HepG2 (cell line): ENCODE results near the gene FSD2. TPM values are rescaled to one million over a fixed set of nuclear protein-coding genes. Genes with fewer than 3 reads are reported as not detected.

ENCODE experiments used
- ATAC-seq: fragments of 200-7000 bp; cut with Tn5 transposase; 3 replicates; pipeline ENCODE4 v1.9.1; 2020; ENCODE audit warnings: mild to moderate bottlenecking, moderate library complexity
- BruUV-seq: library from RNA; stranded (reverse); fragments of 400-500 nt; replicated peaks from 2 replicates; lab custom pipeline; 2021; lab: Mats Ljungman, UMichigan
- CTCF ChIA-PET: fragments of 300-600 bp; formaldehyde crosslinking; extraction: SDS; loops from one replicate; lab custom pipeline; 2021; ENCODE audit warnings: low total read pairs, inconsistent platforms, low intra/inter-chr PET ratio; lab: Yijun Ruan, JAX
- POLR2A ChIA-PET: fragments of 350-600 bp; sonication (Branson Sonifier 250); formaldehyde crosslinking; loops from one replicate; lab custom pipeline; 2020; ENCODE audit warnings: antibody characterized with exemption, inconsistent platforms; lab: Yijun Ruan, JAX
- DNase-seq: peaks from one replicate; pipeline ENCODE4 v3.0.0-alpha.2; 2015; ENCODE audit warnings: low spot score
- FAIRE-seq: peaks from 3 replicates; lab custom pipeline; 2011; peaks lifted over from hg19 to GRCh38; lab: Jason Lieb, UNC
- H2AFZ ChIP-seq: one replicate; pipeline ENCODE4 v1.6.1; 2011; ENCODE audit warnings: low read length, inconsistent platforms
- H3K27ac ChIP-seq: fragments of 300-600 bp; 3 replicates; pipeline ENCODE4 v1.8.0; 2011; ENCODE audit warnings: mixed run types, mild to moderate bottlenecking, mixed read lengths, low read length, inconsistent platforms; ENCODE audit not compliant: insufficient read depth; ENCODE audit errors: extremely low read length
- H3K27me3 ChIP-seq, 2 experiments: fragments of 200-600 bp in 1 of 2; 2 replicates in 1 of 2; 3 replicates in 1 of 2; pipeline versions ENCODE4 v1.6.0 to v1.8.0; 2011; ENCODE audit warnings: low read length in 2 of 2, mild to moderate bottlenecking in 2 of 2, moderate library complexity in 2 of 2, inconsistent platforms in 1 of 2; ENCODE audit not compliant: insufficient read depth in 2 of 2, control insufficient read depth in 1 of 2
- H3K36me3 ChIP-seq, 2 experiments: fragments of 200-600 bp in 1 of 2; replicated peaks in 1 of 2; 2 replicates in 1 of 2; 3 replicates in 1 of 2; pipeline versions ENCODE4 v1.5.1 to v1.8.0; 2011; ENCODE audit warnings: low read length in 2 of 2, inconsistent platforms in 1 of 2; ENCODE audit not compliant: insufficient read depth in 2 of 2, control insufficient read depth in 1 of 2
- H3K4me1 ChIP-seq: 2 replicates; pipeline ENCODE4 v1.5.1; 2012; ENCODE audit warnings: low read length, inconsistent platforms; ENCODE audit not compliant: insufficient read depth
- H3K4me2 ChIP-seq: 2 replicates; pipeline ENCODE4 v1.6.0; 2011; ENCODE audit warnings: low read depth, low read length, inconsistent platforms
- H3K4me3 ChIP-seq, 3 experiments: fragments of 200-600 bp in 1 of 3; sonication (generic), shearing (Covaris generic) in 1 of 3; replicated peaks in 1 of 3; 2 replicates each; pipeline ENCODE4 v1.5.1; 2011 to 2016; ENCODE audit warnings: low read length in 3 of 3, inconsistent platforms in 2 of 3, low read depth in 2 of 3, mild to moderate bottlenecking in 2 of 3, control low read depth in 1 of 3, mixed read lengths in 1 of 3; ENCODE audit not compliant: insufficient read depth in 1 of 3
- H3K79me2 ChIP-seq: one replicate; pipeline ENCODE4 v1.6.1; 2011; ENCODE audit warnings: low read length, inconsistent platforms; ENCODE audit not compliant: insufficient read depth
- H3K9ac ChIP-seq: 2 replicates; pipeline ENCODE4 v1.6.0; 2011; ENCODE audit warnings: mild to moderate bottlenecking, low read depth, low read length, inconsistent platforms; ENCODE audit not compliant: insufficient read depth
- H3K9me3 ChIP-seq: 2 replicates; pipeline ENCODE4 v1.5.1; 2012; ENCODE audit warnings: mild to moderate bottlenecking, low read length
- H4K20me1 ChIP-seq: 2 replicates; pipeline ENCODE4 v1.6.0; 2011; ENCODE audit warnings: inconsistent platforms, mild to moderate bottlenecking, low read length, moderate library complexity; ENCODE audit not compliant: insufficient read depth
- AGO2 ChIP-seq: fragments of 200-400 bp; formaldehyde crosslinking; optimal IDR thresholded peaks from 2 replicates; pipeline ENCODE3; 2017; ENCODE audit warnings: mild to moderate bottlenecking, low read depth, low read length, moderate library complexity
- CBX1 ChIP-seq: IDR thresholded peaks from one replicate; pipeline ENCODE4 v1.6.1; 2016; ENCODE audit warnings: antibody characterized with exemption, low read depth
- HHEX ChIP-seq: IDR thresholded peaks from 2 replicates; pipeline ENCODE4 v1.6.1; 2016; ENCODE audit warnings: control low read depth
- HINFP ChIP-seq: sonication (generic); formaldehyde crosslinking; IDR thresholded peaks from 2 replicates; pipeline ENCODE4 v1.4.0; 2020; ENCODE audit warnings: low read depth, mild to moderate bottlenecking, missing genetic modification reagents
- HNRNPK ChIP-seq: fragments of 200-400 bp; formaldehyde crosslinking; IDR thresholded peaks from 2 replicates; pipeline ENCODE4 v1.6.1; 2018; ENCODE audit warnings: low read length, low read depth, moderate library complexity, mild to moderate bottlenecking; ENCODE audit not compliant: poor library complexity, severe bottlenecking
- NFIC ChIP-seq: IDR thresholded peaks from 2 replicates; pipeline ENCODE4 v1.6.1; 2012; ENCODE audit warnings: mild to moderate bottlenecking, low read length, inconsistent platforms
- SALL1 ChIP-seq: sonication (generic); formaldehyde crosslinking; IDR thresholded peaks from 2 replicates; pipeline ENCODE4 v1.8.0; 2022; ENCODE audit warnings: mild to moderate bottlenecking, missing genetic modification reagents
- ZBED4 ChIP-seq: sonication (generic); formaldehyde crosslinking; IDR thresholded peaks from 2 replicates; pipeline ENCODE4 v1.4.0; 2020; ENCODE audit warnings: missing genetic modification reagents, borderline replicate concordance
- ZNF138 ChIP-seq: sonication (generic); formaldehyde crosslinking; IDR thresholded peaks from 2 replicates; pipeline ENCODE4 v1.5.0; 2020; ENCODE audit warnings: mild to moderate bottlenecking, low read depth, missing genetic modification reagents
- ZNF335 ChIP-seq: sonication (generic); formaldehyde crosslinking; IDR thresholded peaks from 2 replicates; pipeline ENCODE4 v1.4.0; 2020; ENCODE audit warnings: missing genetic modification reagents
- ZNF543 ChIP-seq: sonication (generic); formaldehyde crosslinking; IDR thresholded peaks from 2 replicates; pipeline ENCODE4 v1.4.0; 2020; ENCODE audit warnings: mild to moderate bottlenecking, missing genetic modification reagents
- ZNF747 ChIP-seq: sonication (generic); formaldehyde crosslinking; IDR thresholded peaks from 2 replicates; pipeline ENCODE4 v1.8.1; 2023; ENCODE audit warnings: missing genetic modification reagents, mild to moderate bottlenecking, borderline replicate concordance
- WGBS: methylation state at CpG from one replicate; pipeline ENCODE4 v1.1.6; 2017; ENCODE audit warnings: low lambda C conversion rate; 5-methylcytosine and 5-hydroxymethylcytosine counted together
- in situ Hi-C: cut with HindIII; loops from 2 replicates; pipeline ENCODE4 v1.10.0; 2017; ENCODE audit warnings: low pct_unique_long_range_greater_than_20kb; ENCODE audit not compliant: extremely low pct_ligation_motif_present
- intact Hi-C: fragments of 100-400 bp; cut with micrococcal nuclease; formaldehyde crosslinking; loops from one replicate; pipeline ENCODE4 v1.10.0; 2022; ENCODE audit not compliant: unreplicated experiment
- polyA plus RNA-seq, 8 experiments: library from polyadenylated mRNA; depleted of rRNA in 3 of 8; stranded (reverse) in 7 of 8; unstranded in 1 of 8; fragments of >200 nt; fragmentation: Illumina TruSeq in 4 of 8; extraction: Trizol in 4 of 8; gene quantifications; 2 replicates each; pipeline versions ENCODE4 v1.2.1 to v1.2.3, GENCODE V29; 2011 to 2016; ENCODE audit warnings: low read depth in 4 of 8, missing spikeins in 1 of 8, mixed read lengths in 1 of 8; ENCODE audit not compliant: insufficient read depth in 1 of 8
- total RNA-seq, 5 experiments: library from RNA; depleted of rRNA; stranded (reverse); fragments of >200 nt; fragmentation: Illumina TruSeq; extraction: Trizol; gene quantifications; 2 replicates each; pipeline ENCODE4 v1.2.3, GENCODE V29; 2016; ENCODE audit warnings: low read depth in 1 of 5

FSD2 gene
- total and polyA plus RNA-seq, 2 of the 13 experiments (the other 11 are each of a cell fraction or from before 2014, with no cell fraction given): not detected

GRCh38 chr15:82835391-82835917 lies 29.6 kb upstream of the FSD2 start:
- H3K9ac ChIP-seq: no peak overlapping the region
- H3K36me3 ChIP-seq: peaks cover 8 to 47% of the 10 kb centered on the region in 2 experiments
- no peak overlapping the region for H3K4me2 ChIP-seq
- H3K4me3 ChIP-seq: no peak overlapping the region
- DNase-seq (no peak), ATAC-seq (no peak), FAIRE-seq (no peak)
- H2AFZ ChIP-seq: no peak overlapping the region
- no peaks in the 10 kb centered on the region for H3K9me3 ChIP-seq
- H3K79me2 ChIP-seq: no peaks in the 10 kb centered on the region
- H4K20me1 ChIP-seq: no peaks in the 10 kb centered on the region
- TF ChIP-seq NFIC (no peak), ZNF543 (CRISPR knock-in tag) (no peak), AGO2 (peak; percentile 25)
- H3K4me1 ChIP-seq: peaks cover 10% of the 10 kb centered on the region
- in situ Hi-C loops: no loop called here
- H3K27ac ChIP-seq: no peak overlapping the region
- ChIA-PET POLR2A (no interaction called here), CTCF (no interaction called here)
- intact Hi-C loops: no loop called here
- WGBS: 95% methylated on average over 5 of the region's 7 CpGs
- H3K27me3 ChIP-seq: no peaks in the 10 kb centered on the region
- no TSS peak for BruUV-seq

GRCh38 chr15:82833362-82833682 lies 27.5 kb upstream of the FSD2 start:
- in situ Hi-C loops: no loop called here
- no peaks in the 10 kb centered on the region for H4K20me1 ChIP-seq
- no peak overlapping the region for H3K4me3 ChIP-seq
- CTCF ChIA-PET: no interaction called here
- no peak overlapping the region for H2AFZ ChIP-seq
- no peaks in the 10 kb centered on the region for H3K79me2 ChIP-seq
- H3K27me3 ChIP-seq: no peaks in the 10 kb centered on the region
- POLR2A ChIA-PET: no interaction called here
- H3K4me1 ChIP-seq: peaks cover 13% of the 10 kb centered on the region
- peaks cover 14 to 63% of the 10 kb centered on the region in 2 experiments for H3K36me3 ChIP-seq
- no peak for DNase-seq
- ATAC-seq: no peak
- H3K27ac ChIP-seq: no peak overlapping the region
- H3K4me2 ChIP-seq: no peak overlapping the region
- WGBS: 100% methylated on average over 4 of the region's 4 CpGs
- no peak overlapping the region for H3K9ac ChIP-seq
- no peak for FAIRE-seq
- BruUV-seq: no TSS peak
- no peaks in the 10 kb centered on the region for H3K9me3 ChIP-seq
- intact Hi-C loops: no loop called here
- TF ChIP-seq ZNF335 (CRISPR knock-in tag) (no peak), CBX1 (no peak), SALL1 (CRISPR knock-in tag) (no peak), HINFP (no peak), ZNF138 (CRISPR knock-in tag) (no peak), ZNF747 (CRISPR knock-in tag) (no peak), HNRNPK (no peak), ZBED4 (CRISPR knock-in tag) (no peak), HHEX (no peak)
